SH-SY5Y (cell line): Measurements from ENCODE around the gene SERPIND1.

Experiments used
- GATA2 ChIP-seq: IDR thresholded peaks from 2 replicates; pipeline ENCODE4 v1.6.1; 2011; ENCODE audit warnings: mild to moderate bottlenecking, low read depth, low read length
- GATA3 ChIP-seq: IDR thresholded peaks from 2 replicates; pipeline ENCODE4 v1.6.1; 2011; ENCODE audit warnings: low read depth, mild to moderate bottlenecking, low read length, moderate library complexity

DNA sequence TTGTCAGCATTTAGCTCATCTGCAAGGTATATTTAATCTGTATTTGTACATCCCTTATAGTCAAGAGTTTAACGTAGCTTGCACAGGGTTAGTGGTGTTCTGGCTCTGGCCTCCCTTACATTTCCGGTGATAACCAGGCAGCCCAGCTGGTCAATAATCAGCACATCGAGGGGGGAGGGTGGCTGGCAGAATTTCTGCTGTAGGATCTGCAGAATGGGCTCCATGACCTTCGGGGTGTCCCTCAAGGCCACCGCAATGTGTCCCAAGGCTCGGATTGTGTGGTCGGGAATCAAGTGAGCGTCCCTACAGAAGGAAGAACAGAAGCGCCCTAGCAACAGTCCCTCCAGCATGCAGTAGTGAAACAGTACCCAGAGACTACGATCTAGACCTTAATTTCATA, 25.1 kb downstream of the SERPIND1 start:
- TF ChIP-seq GATA2 = peak; percentile 46
- TF ChIP-seq GATA3 = peak; percentile 32; the same call in 1 of the 2 replicates
